HuH-7 (cell line): ENCODE data around the gene SF3B3.

Experiments used
- DNase-seq: peaks from one replicate; pipeline ENCODE4 v3.0.0; 2011; ENCODE audit warnings: low spot score

Gene SF3B3

GRCh38 chr16:70523743-70524398, at the start of gene SF3B3:
Gene SF3B3, plus strand, starts transcription at chr16:70523816. Its CDS starts 2,841 bp downstream, at chr16:70526657.
- DNase-seq, result peak; percentile 55

- no peak for DNase-seq
Measured at GRCh38 chr16:70474320-70475053, 49.1 kb upstream of the SF3B3 start.

GRCh38 chr16:70475054-70475871, 48.4 kb upstream of the SF3B3 start:
- no peak for DNase-seq

GRCh38 chr16:70476272-70477020, 47.2 kb upstream of the SF3B3 start:
- no peak for DNase-seq

- no peak for DNase-seq
Measured at GRCh38 chr16:70478169-70478568, 45.4 kb upstream of the SF3B3 start.

- no peak for DNase-seq
Measured at GRCh38 chr16:70478912-70479341, 44.7 kb upstream of the SF3B3 start.

GRCh38 chr16:70480127-70481105, 43.2 kb upstream of the SF3B3 start:
- DNase-seq, result no peak

GRCh38 chr16:70481929-70482536, 41.6 kb upstream of the SF3B3 start:
- DNase-seq, result no peak

GRCh38 chr16:70482624-70483023, 41.0 kb upstream of the SF3B3 start:
- no peak for DNase-seq

GRCh38 chr16:70483426-70483825, 40.2 kb upstream of the SF3B3 start:
- DNase-seq, result no peak

- DNase-seq, result no peak
Measured at GRCh38 chr16:70484867-70485266, 38.7 kb upstream of the SF3B3 start.

- no peak for DNase-seq
Measured at GRCh38 chr16:70490261-70490660, 33.4 kb upstream of the SF3B3 start.

- no peak for DNase-seq
Measured at GRCh38 chr16:70493802-70494201, 29.8 kb upstream of the SF3B3 start.

- no peak for DNase-seq
Measured at GRCh38 chr16:70494202-70494770, 29.3 kb upstream of the SF3B3 start.

GRCh38 chr16:70494777-70495176, 28.8 kb upstream of the SF3B3 start:
- DNase-seq, result no peak

- DNase-seq, result no peak
Measured at GRCh38 chr16:70495425-70496182, 28.0 kb upstream of the SF3B3 start.

- DNase-seq, result no peak
Measured at GRCh38 chr16:70496513-70496912, 27.1 kb upstream of the SF3B3 start.

- no peak for DNase-seq
Measured at GRCh38 chr16:70508752-70509151, 14.9 kb upstream of the SF3B3 start.

- DNase-seq, result no peak
Measured at GRCh38 chr16:70510216-70510615, 13.4 kb upstream of the SF3B3 start.
